SU-DHL-6 (cell line): ENCODE data around the gene CYP4F3.

Experiments used
- H2AFZ ChIP-seq: fragments of 200-600 bp; sonication (generic); 2 replicates; pipeline ENCODE4 v1.6.1; 2014; ENCODE audit warnings: low read depth, mild to moderate bottlenecking, moderate library complexity, mixed read lengths, antibody characterized with exemption, low read length; ENCODE audit not compliant: severe bottlenecking
- H3F3A ChIP-seq: fragments of 200-600 bp; shearing (Covaris generic); 2 replicates; pipeline ENCODE4 v1.6.0; 2016; ENCODE audit warnings: antibody characterized with exemption, mild to moderate bottlenecking; ENCODE audit not compliant: insufficient read depth
- H3K27ac ChIP-seq: fragments of 200-600 bp; sonication (generic); 2 replicates; pipeline ENCODE4 v1.5.1; 2016; ENCODE audit warnings: low read depth, mild to moderate bottlenecking, low read length, moderate library complexity, mixed read lengths
- H3K27me3 ChIP-seq: fragments of 200-600 bp; sonication (generic), shearing (Covaris generic); 2 replicates; pipeline ENCODE4 v1.6.0; 2014; ENCODE audit warnings: mild to moderate bottlenecking, low read length
- H3K36me3 ChIP-seq: fragments of 200-600 bp; sonication (generic); 2 replicates; pipeline ENCODE4 v1.6.1; 2014; ENCODE audit warnings: mild to moderate bottlenecking, low read length, mixed read lengths
- H3K4me2 ChIP-seq: fragments of 300-600, 200-600 bp; shearing (Covaris generic), sonication (generic); 2 replicates; pipeline ENCODE4 v1.6.0; 2014; ENCODE audit warnings: low read length, low read depth, mild to moderate bottlenecking; ENCODE audit not compliant: poor library complexity, severe bottlenecking
- H3K4me3 ChIP-seq: fragments of 200-600 bp; sonication (generic); 2 replicates; pipeline ENCODE4 v1.5.1; 2014; ENCODE audit warnings: antibody characterized with exemption, low read length, mild to moderate bottlenecking, mixed read lengths; ENCODE audit not compliant: insufficient read depth, poor library complexity, severe bottlenecking
- H3K79me2 ChIP-seq: fragments of 200-600 bp; sonication (generic); 2 replicates; pipeline ENCODE4 v1.6.1; 2014; ENCODE audit warnings: mild to moderate bottlenecking, low read length, moderate library complexity; ENCODE audit not compliant: insufficient read depth
- H3K9ac ChIP-seq: fragments of 200-600 bp; sonication (generic); 2 replicates; pipeline ENCODE4 v1.7.0; 2014; ENCODE audit warnings: mild to moderate bottlenecking, low read length
- H3K9me2 ChIP-seq: fragments of 200-600 bp; sonication (generic); replicated peaks from 2 replicates; pipeline ENCODE4 v1.6.1; 2014; ENCODE audit warnings: low read length; ENCODE audit not compliant: insufficient read depth
- H3K9me3 ChIP-seq: fragments of 200-600 bp; sonication (generic); 2 replicates; pipeline ENCODE4 v1.6.1; 2014; ENCODE audit warnings: low read length, mixed read lengths; ENCODE audit not compliant: insufficient read depth
- H4K20me1 ChIP-seq: fragments of 200-600 bp; sonication (generic); 2 replicates; pipeline ENCODE4 v1.6.1; 2014; ENCODE audit warnings: low read depth, mild to moderate bottlenecking, antibody characterized with exemption, low read length, moderate library complexity, mixed read lengths
- EZH2phosphoT487 ChIP-seq: fragments of 200-600 bp; sonication (generic), shearing (Covaris generic); conservative IDR thresholded peaks from 2 replicates; pipeline ENCODE4 v1.6.1; 2018; ENCODE audit warnings: mild to moderate bottlenecking, antibody characterized with exemption, low read length, moderate library complexity, mixed read lengths
- TF ChIP-seq, protein P1 (sequence below): fragments of 200-600 bp; sonication (generic); IDR thresholded peaks from one replicate; pipeline ENCODE4 v1.5.1; 2017; ENCODE audit warnings: antibody characterized with exemption, mild to moderate bottlenecking, low read length, moderate library complexity; ENCODE audit not compliant: insufficient read depth, poor library complexity, severe bottlenecking

The CYP4F3 gene

DNA sequence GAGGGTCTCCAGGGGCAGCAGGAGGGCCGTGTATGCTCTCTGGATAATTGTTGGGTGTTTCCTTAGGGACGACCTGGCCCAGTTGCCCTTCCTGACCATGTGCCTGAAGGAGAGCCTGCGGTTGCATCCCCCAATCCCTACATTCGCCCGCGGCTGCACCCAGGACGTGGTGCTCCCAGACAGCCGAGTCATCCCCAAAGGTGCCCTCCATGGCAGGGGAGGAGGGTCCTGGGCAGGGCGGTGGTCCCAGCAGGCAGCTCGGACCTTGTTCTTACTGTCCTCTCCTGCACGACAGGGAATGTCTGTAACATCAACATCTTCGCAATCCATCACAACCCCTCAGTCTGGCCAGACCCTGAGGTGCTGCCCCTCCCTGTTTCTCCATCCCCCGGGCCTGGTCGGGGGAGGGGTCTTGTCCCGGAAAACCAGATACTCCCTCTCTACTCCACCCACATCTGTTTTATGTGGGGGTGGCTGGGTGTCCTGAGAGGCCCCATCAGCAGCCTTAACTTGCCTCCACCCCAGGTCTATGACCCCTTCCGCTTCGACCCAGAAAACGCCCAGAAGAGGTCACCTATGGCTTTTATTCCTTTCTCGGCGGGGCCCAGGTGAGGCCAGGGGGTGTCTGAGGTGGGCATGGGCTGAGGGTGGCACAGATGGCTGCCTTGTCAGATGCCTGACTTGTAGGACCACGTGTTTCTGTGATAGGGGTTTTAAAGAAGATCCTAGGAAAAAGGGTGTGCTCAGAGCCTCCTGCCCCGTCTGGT is 12.3 kb upstream of the CYP4F3 start:
- H4K20me1 ChIP-seq: no peaks in the 10 kb centered on the region
- no peaks in the 10 kb centered on the region for H3F3A ChIP-seq
- H2AFZ ChIP-seq: no peak overlapping the region
- no peaks in the 10 kb centered on the region for H3K79me2 ChIP-seq
- no peak overlapping the region for H3K4me2 ChIP-seq
- H3K36me3 ChIP-seq: no peaks in the 10 kb centered on the region
- H3K27ac ChIP-seq: no peak overlapping the region
- H3K9me3 ChIP-seq: no peaks in the 10 kb centered on the region
- H3K4me3 ChIP-seq: no peak overlapping the region
- TF ChIP-seq EZH2phosphoT487: no peak
- TF ChIP-seq, protein P1, sequence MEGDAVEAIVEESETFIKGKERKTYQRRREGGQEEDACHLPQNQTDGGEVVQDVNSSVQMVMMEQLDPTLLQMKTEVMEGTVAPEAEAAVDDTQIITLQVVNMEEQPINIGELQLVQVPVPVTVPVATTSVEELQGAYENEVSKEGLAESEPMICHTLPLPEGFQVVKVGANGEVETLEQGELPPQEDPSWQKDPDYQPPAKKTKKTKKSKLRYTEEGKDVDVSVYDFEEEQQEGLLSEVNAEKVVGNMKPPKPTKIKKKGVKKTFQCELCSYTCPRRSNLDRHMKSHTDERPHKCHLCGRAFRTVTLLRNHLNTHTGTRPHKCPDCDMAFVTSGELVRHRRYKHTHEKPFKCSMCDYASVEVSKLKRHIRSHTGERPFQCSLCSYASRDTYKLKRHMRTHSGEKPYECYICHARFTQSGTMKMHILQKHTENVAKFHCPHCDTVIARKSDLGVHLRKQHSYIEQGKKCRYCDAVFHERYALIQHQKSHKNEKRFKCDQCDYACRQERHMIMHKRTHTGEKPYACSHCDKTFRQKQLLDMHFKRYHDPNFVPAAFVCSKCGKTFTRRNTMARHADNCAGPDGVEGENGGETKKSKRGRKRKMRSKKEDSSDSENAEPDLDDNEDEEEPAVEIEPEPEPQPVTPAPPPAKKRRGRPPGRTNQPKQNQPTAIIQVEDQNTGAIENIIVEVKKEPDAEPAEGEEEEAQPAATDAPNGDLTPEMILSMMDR: no peak
- no peak overlapping the region for H3K9ac ChIP-seq
- H3K9me2 ChIP-seq: no peaks in the 10 kb centered on the region
- H3K27me3 ChIP-seq: no peaks in the 10 kb centered on the region

DNA sequence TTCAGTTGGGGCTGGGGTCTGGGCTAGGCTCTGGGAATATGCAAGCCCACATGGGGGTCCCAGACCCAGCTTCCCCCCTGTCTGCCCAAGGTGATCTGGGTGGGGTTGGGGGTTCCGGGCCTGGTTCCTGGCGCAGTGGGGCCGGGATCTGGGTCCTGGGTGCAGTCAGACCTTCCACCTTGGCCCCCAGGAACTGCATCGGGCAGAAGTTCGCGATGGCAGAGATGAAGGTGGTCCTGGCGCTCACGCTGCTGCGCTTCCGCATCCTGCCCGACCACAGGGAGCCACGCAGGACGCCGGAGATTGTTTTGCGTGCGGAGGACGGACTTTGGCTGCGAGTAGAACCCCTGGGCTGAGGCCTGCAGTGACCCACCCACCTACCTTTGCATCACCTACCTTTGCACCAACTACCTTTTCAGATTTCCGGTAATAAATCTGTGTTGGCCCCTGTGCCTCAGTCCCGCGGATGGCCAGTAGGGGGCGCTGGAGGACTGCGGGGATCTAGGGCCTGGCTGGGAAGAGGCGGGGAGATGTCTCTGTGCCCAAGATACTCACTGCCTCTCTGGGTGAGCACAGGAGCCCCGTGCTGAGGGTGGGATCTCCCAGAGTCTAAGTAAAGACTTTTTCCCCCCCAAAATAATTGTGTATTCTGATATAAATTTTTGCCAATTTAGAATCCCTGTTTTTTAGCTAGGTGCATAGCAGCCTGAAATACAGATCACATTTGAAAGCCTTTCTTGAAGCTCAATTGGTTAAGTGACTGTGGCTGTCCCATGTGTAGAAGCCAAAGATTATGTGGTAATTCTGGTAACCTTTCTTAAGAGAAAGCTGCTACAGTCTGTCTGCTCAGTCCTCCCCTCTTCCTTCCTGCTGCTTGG is 11.5 kb upstream of the CYP4F3 start:
- H3K27ac ChIP-seq: no peak overlapping the region
- no peaks in the 10 kb centered on the region for H3K9me2 ChIP-seq
- H3K4me3 ChIP-seq: no peak overlapping the region
- TF ChIP-seq, protein P1: peak; percentile 94
- no peak for TF ChIP-seq EZH2phosphoT487
- no peak overlapping the region for H2AFZ ChIP-seq
- H3K36me3 ChIP-seq: no peaks in the 10 kb centered on the region
- no peak overlapping the region for H3K4me2 ChIP-seq
- H3F3A ChIP-seq: no peaks in the 10 kb centered on the region
- no peaks in the 10 kb centered on the region for H3K79me2 ChIP-seq
- H3K9me3 ChIP-seq: no peaks in the 10 kb centered on the region
- H3K9ac ChIP-seq: no peak overlapping the region
- H3K27me3 ChIP-seq: no peaks in the 10 kb centered on the region
- H4K20me1 ChIP-seq: no peaks in the 10 kb centered on the region

DNA sequence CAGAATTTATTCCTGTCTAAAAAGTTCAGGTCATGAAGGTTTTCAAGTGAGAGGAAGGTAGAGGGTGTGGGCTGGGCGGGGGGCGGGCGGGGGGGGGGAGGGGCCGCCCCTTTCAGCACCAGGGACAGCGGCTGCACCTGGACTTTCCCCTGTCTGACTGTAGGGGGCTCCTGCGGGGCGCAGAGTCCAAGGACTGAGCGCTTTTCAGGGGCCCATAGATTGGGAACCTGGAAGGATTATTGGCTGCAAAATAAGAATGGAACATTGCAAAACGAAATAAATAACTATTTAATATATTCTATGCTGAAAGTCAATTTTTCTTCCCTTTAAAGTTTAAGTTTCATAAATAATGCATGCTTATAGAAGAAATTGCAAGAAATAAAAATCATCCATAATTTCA is 8.9 kb upstream of the CYP4F3 start:
- Histone ChIP-seq H3K36me3 (no peaks in the 10 kb centered on the region), H3K4me2 (no peak overlapping the region)

More for the DNA sequence above, 8.9 kb upstream of the CYP4F3 start:
- H3K79me2 ChIP-seq: no peaks in the 10 kb centered on the region
- no peaks in the 10 kb centered on the region for H3K9me2 ChIP-seq
- H3K9me3 ChIP-seq: no peaks in the 10 kb centered on the region
- H3F3A ChIP-seq: no peaks in the 10 kb centered on the region
- H4K20me1 ChIP-seq: no peaks in the 10 kb centered on the region
- no peak overlapping the region for H3K4me3 ChIP-seq
- H3K27ac ChIP-seq: no peak overlapping the region
- H3K27me3 ChIP-seq: no peaks in the 10 kb centered on the region
- no peak overlapping the region for H2AFZ ChIP-seq
- H3K9ac ChIP-seq: no peak overlapping the region
- TF ChIP-seq, protein P1: no peak
- no peak for TF ChIP-seq EZH2phosphoT487
